WTC11 (cell line): ENCODE results near the gene TAC3. TPM values are rescaled to one million over a fixed set of nuclear protein-coding genes. Genes with fewer than 3 reads are reported as not detected.

Experiments used
- ATAC-seq: fragments of 200-7000 bp; cut with Tn5 transposase; 2 replicates; pipeline ENCODE4 v1.10.0; 2021; ENCODE audit warnings: mild to moderate bottlenecking, moderate library complexity
- CTCF ChIA-PET: fragments of 300-600 bp; sonication (Branson Sonifier 250); formaldehyde crosslinking; loops from one replicate; lab custom pipeline; 2021; ENCODE audit warnings: antibody characterized with exemption; lab: Charles Lee
- POLR2A ChIA-PET: fragments of 350-600 bp; sonication (Branson Sonifier 250); formaldehyde crosslinking; loops from one replicate; lab custom pipeline; 2021; ENCODE audit warnings: antibody characterized with exemption; lab: Charles Lee
- DNase-seq: peaks from one replicate; pipeline ENCODE4 v3.0.0; 2021; ENCODE audit warnings: low spot score
- H3K27ac Mint-ChIP-seq: 2 replicates; pipeline ENCODE4 v1.8.0; 2021; ENCODE audit warnings: mixed read lengths
- H3K27me3 Mint-ChIP-seq: 2 replicates; pipeline ENCODE4 v1.8.0; 2021; ENCODE audit warnings: low read depth, mild to moderate bottlenecking, moderate library complexity, mixed read lengths
- H3K36me3 Mint-ChIP-seq: 2 replicates; pipeline ENCODE4 v1.8.0; 2021; ENCODE audit warnings: mixed read lengths
- H3K4me1 Mint-ChIP-seq: 2 replicates; pipeline ENCODE4 v1.8.0; 2022; ENCODE audit warnings: mixed read lengths
- H3K4me3 Mint-ChIP-seq: 2 replicates; pipeline ENCODE4 v1.8.0; 2021; ENCODE audit warnings: mild to moderate bottlenecking, moderate library complexity, mixed read lengths
- H3K9me3 Mint-ChIP-seq: 2 replicates; pipeline ENCODE4 v1.8.0; 2021; ENCODE audit warnings: mixed read lengths
- CBFB ChIP-seq: sonication (generic); formaldehyde crosslinking; IDR thresholded peaks from 2 replicates; pipeline ENCODE4 v1.8.1; 2022; ENCODE audit warnings: mild to moderate bottlenecking, low read depth, missing genetic modification reagents
- CREM ChIP-seq: sonication (generic); formaldehyde crosslinking; IDR thresholded peaks from 2 replicates; pipeline ENCODE4 v1.8.1; 2022; ENCODE audit warnings: mild to moderate bottlenecking, missing genetic modification reagents, moderate library complexity
- ESRRA ChIP-seq: sonication (generic); formaldehyde crosslinking; IDR thresholded peaks from 2 replicates; pipeline ENCODE4 v1.8.1; 2022; ENCODE audit warnings: mild to moderate bottlenecking, missing genetic modification reagents, borderline replicate concordance
- ETV6 ChIP-seq: sonication (generic); formaldehyde crosslinking; IDR thresholded peaks from 2 replicates; pipeline ENCODE4 v1.8.1; 2022; ENCODE audit warnings: mild to moderate bottlenecking, missing genetic modification reagents
- FOXK1 ChIP-seq: sonication (generic); formaldehyde crosslinking; IDR thresholded peaks from 2 replicates; pipeline ENCODE4 v1.8.0; 2022; ENCODE audit warnings: mild to moderate bottlenecking, moderate library complexity, missing genetic modification reagents
- GABPB1 ChIP-seq: sonication (generic); formaldehyde crosslinking; IDR thresholded peaks from 2 replicates; pipeline ENCODE4 v1.8.1; 2023; ENCODE audit warnings: mild to moderate bottlenecking, missing genetic modification reagents
- IRF1 ChIP-seq: sonication (generic); formaldehyde crosslinking; IDR thresholded peaks from 2 replicates; pipeline ENCODE4 v1.8.0; 2023; ENCODE audit warnings: missing genetic modification reagents
- JAZF1 ChIP-seq: fragments of 250-450 bp; sonication (Bioruptor Pico); IDR thresholded peaks from 2 replicates; pipeline ENCODE4 v1.9.0; 2021; ENCODE audit warnings: moderate library complexity, mild to moderate bottlenecking, inconsistent platforms
- MXD4 ChIP-seq: fragments of 250-450 bp; sonication (Bioruptor Pico); IDR thresholded peaks from 2 replicates; pipeline ENCODE4 v1.8.0; 2021; ENCODE audit warnings: mild to moderate bottlenecking, moderate library complexity, borderline replicate concordance
- NFE2L1 ChIP-seq: sonication (generic); formaldehyde crosslinking; IDR thresholded peaks from 2 replicates; pipeline ENCODE4 v1.8.1; 2023; ENCODE audit warnings: missing genetic modification reagents
- NR3C1 ChIP-seq: sonication (generic); formaldehyde crosslinking; conservative IDR thresholded peaks from 2 replicates; pipeline ENCODE4 v1.8.1; 2023; ENCODE audit warnings: low read depth, mild to moderate bottlenecking, missing genetic modification reagents
- OVOL2 ChIP-seq: fragments of 250-450 bp; sonication (Bioruptor Pico); IDR thresholded peaks from 2 replicates; pipeline ENCODE4 v1.9.0; 2021; ENCODE audit warnings: mild to moderate bottlenecking, borderline replicate concordance
- PREB ChIP-seq: sonication (generic); formaldehyde crosslinking; IDR thresholded peaks from 2 replicates; pipeline ENCODE4 v1.8.1; 2022; ENCODE audit warnings: mild to moderate bottlenecking, missing genetic modification reagents, moderate library complexity, borderline replicate concordance
- PRRX2 ChIP-seq: fragments of 250-450 bp; sonication (Bioruptor Pico); IDR thresholded peaks from 2 replicates; pipeline ENCODE4 v1.8.0; 2021; ENCODE audit warnings: mild to moderate bottlenecking
- RELA ChIP-seq: sonication (generic); formaldehyde crosslinking; IDR thresholded peaks from 2 replicates; pipeline ENCODE4 v1.8.1; 2022; ENCODE audit warnings: missing genetic modification reagents, mild to moderate bottlenecking, borderline replicate concordance
- ZMAT4 ChIP-seq: fragments of 250-450 bp; sonication (Bioruptor Pico); IDR thresholded peaks from 2 replicates; pipeline ENCODE4 v1.9.0; 2021; ENCODE audit warnings: mild to moderate bottlenecking
- ZNF219 ChIP-seq: sonication (generic); formaldehyde crosslinking; IDR thresholded peaks from 2 replicates; pipeline ENCODE4 v1.8.0; 2023; ENCODE audit warnings: missing genetic modification reagents, mild to moderate bottlenecking, borderline replicate concordance
- ZNF396 ChIP-seq: fragments of 250-450 bp; sonication (Bioruptor Pico); IDR thresholded peaks from 2 replicates; pipeline ENCODE4 v1.8.0; 2021; ENCODE audit warnings: mild to moderate bottlenecking, moderate library complexity, borderline replicate concordance
- ZNF423 ChIP-seq: fragments of 250-450 bp; sonication (Bioruptor Pico); IDR thresholded peaks from 2 replicates; pipeline ENCODE4 v2.1.2; 2022; ENCODE audit warnings: mild to moderate bottlenecking, moderate library complexity
- total RNA-seq: library from RNA; stranded (reverse); gene quantifications from 3 replicates; pipeline ENCODE4 v1.2.3, GENCODE V29; 2021
- TF ChIP-seq, protein P1 (sequence below): sonication (generic); formaldehyde crosslinking; IDR thresholded peaks from 2 replicates; pipeline ENCODE4 v1.8.1; 2023; ENCODE audit warnings: mild to moderate bottlenecking, missing genetic modification reagents, moderate library complexity
- TF ChIP-seq, protein P2 (sequence below): sonication (generic); formaldehyde crosslinking; IDR thresholded peaks from 2 replicates; pipeline ENCODE4 v1.8.1; 2023; ENCODE audit warnings: mild to moderate bottlenecking, missing genetic modification reagents
- TF ChIP-seq, protein P3 (sequence below): sonication (generic); formaldehyde crosslinking; IDR thresholded peaks from 2 replicates; pipeline ENCODE4 v1.8.1; 2023; ENCODE audit warnings: mild to moderate bottlenecking, missing genetic modification reagents, borderline replicate concordance

Gene TAC3
- total RNA-seq, 1 experiment from 2014 or later: 4.1 TPM

- ATAC-seq: no peak; the same call in 1 of the 2 replicates
- ChIA-PET CTCF (interaction anchor here (0.6 to 4.4 kb wide), 8 partner anchors 18 to 213 kb away, joined by 3 to 25 read pairs (median 4); partner anchors contain the start of genes NEMP1 and STAT6), POLR2A (no interaction called here)
- Mint-ChIP-seq H3K27me3 (peaks cover 4% of the 10 kb centered on the region; the same call in 1 of the 2 replicates), H3K9me3 (no peaks in the 10 kb centered on the region), H3K4me1 (no peaks in the 10 kb centered on the region), H3K36me3 (peaks cover 3% of the 10 kb centered on the region; the same call in 1 of the 2 replicates), H3K4me3 (no peak overlapping the region), H3K27ac (no peak overlapping the region)
- TF ChIP-seq OVOL2 (CRISPR knock-in tag) (no peak), FOXK1 (CRISPR knock-in tag) (no peak), ETV6 (CRISPR knock-in tag) (no peak), CBFB (CRISPR knock-in tag) (no peak), GABPB1 (CRISPR knock-in tag) (no peak), NFE2L1 (CRISPR knock-in tag) (no peak), ESRRA (CRISPR knock-in tag) (no peak), IRF1 (CRISPR knock-in tag) (no peak), MXD4 (CRISPR knock-in tag) (no peak), NR3C1 (CRISPR knock-in tag) (no peak), ZNF396 (CRISPR knock-in tag) (no peak), PREB (CRISPR knock-in tag) (no peak), PRRX2 (CRISPR knock-in tag) (no peak), ZNF423 (CRISPR knock-in tag) (no peak)
- TF ChIP-seq, protein P1, sequence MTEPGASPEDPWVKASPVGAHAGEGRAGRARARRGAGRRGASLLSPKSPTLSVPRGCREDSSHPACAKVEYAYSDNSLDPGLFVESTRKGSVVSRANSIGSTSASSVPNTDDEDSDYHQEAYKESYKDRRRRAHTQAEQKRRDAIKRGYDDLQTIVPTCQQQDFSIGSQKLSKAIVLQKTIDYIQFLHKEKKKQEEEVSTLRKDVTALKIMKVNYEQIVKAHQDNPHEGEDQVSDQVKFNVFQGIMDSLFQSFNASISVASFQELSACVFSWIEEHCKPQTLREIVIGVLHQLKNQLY: no peak
- no peak for DNase-seq
Measured at GRCh38 chr12:57048423-57049118, 32.2 kb upstream of the TAC3 start.

DNA sequence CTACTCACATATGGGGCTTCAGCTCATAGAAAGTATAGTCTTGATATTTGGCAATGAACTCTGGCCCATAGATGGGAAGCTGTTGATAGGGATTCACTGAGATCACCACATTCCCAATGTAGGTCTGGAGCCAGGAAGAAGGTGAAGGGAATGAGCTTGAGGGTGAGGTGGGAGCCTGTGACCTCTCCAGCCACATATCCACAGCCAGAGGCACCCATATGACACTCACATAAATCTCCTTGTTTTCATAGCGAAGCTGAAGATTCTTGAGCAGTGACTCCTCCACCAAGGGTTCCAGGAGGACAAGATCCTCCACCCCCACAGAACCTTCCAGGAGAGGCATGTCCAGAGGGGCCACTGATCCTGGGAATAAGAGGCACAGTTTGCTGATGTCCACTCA lies 31.7 kb upstream of the TAC3 start:
- no peak overlapping the region for H3K4me3 Mint-ChIP-seq
- CTCF ChIA-PET: interaction anchor here (0.6 to 2.5 kb wide), 7 partner anchors 17 to 214 kb away, joined by 3 to 7 read pairs (median 5); partner anchors contain the start of gene NEMP1
- TF ChIP-seq CREM (CRISPR knock-in tag): no peak
- no peak for TF ChIP-seq ZNF219
- TF ChIP-seq, protein P2, sequence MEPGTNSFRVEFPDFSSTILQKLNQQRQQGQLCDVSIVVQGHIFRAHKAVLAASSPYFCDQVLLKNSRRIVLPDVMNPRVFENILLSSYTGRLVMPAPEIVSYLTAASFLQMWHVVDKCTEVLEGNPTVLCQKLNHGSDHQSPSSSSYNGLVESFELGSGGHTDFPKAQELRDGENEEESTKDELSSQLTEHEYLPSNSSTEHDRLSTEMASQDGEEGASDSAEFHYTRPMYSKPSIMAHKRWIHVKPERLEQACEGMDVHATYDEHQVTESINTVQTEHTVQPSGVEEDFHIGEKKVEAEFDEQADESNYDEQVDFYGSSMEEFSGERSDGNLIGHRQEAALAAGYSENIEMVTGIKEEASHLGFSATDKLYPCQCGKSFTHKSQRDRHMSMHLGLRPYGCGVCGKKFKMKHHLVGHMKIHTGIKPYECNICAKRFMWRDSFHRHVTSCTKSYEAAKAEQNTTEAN (CRISPR knock-in tag): no peak
- no peak for TF ChIP-seq JAZF1 (CRISPR knock-in tag)
- no peak for TF ChIP-seq ZMAT4 (CRISPR knock-in tag)
- TF ChIP-seq, protein P3, sequence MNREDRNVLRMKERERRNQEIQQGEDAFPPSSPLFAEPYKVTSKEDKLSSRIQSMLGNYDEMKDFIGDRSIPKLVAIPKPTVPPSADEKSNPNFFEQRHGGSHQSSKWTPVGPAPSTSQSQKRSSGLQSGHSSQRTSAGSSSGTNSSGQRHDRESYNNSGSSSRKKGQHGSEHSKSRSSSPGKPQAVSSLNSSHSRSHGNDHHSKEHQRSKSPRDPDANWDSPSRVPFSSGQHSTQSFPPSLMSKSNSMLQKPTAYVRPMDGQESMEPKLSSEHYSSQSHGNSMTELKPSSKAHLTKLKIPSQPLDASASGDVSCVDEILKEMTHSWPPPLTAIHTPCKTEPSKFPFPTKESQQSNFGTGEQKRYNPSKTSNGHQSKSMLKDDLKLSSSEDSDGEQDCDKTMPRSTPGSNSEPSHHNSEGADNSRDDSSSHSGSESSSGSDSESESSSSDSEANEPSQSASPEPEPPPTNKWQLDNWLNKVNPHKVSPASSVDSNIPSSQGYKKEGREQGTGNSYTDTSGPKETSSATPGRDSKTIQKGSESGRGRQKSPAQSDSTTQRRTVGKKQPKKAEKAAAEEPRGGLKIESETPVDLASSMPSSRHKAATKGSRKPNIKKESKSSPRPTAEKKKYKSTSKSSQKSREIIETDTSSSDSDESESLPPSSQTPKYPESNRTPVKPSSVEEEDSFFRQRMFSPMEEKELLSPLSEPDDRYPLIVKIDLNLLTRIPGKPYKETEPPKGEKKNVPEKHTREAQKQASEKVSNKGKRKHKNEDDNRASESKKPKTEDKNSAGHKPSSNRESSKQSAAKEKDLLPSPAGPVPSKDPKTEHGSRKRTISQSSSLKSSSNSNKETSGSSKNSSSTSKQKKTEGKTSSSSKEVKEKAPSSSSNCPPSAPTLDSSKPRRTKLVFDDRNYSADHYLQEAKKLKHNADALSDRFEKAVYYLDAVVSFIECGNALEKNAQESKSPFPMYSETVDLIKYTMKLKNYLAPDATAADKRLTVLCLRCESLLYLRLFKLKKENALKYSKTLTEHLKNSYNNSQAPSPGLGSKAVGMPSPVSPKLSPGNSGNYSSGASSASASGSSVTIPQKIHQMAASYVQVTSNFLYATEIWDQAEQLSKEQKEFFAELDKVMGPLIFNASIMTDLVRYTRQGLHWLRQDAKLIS (CRISPR knock-in tag): no peak
- no peak for TF ChIP-seq RELA (CRISPR knock-in tag)
- TF ChIP-seq ETV6 (CRISPR knock-in tag): no peak

More for the DNA sequence above, 31.7 kb upstream of the TAC3 start:
- H3K27me3 Mint-ChIP-seq: peaks cover 7% of the 10 kb centered on the region; the same call in 1 of the 2 replicates
- no peak for DNase-seq
- no peaks in the 10 kb centered on the region for H3K36me3 Mint-ChIP-seq
- ATAC-seq: no peak
- POLR2A ChIA-PET: no interaction called here
- no peak overlapping the region for H3K27ac Mint-ChIP-seq
- H3K4me1 Mint-ChIP-seq: no peaks in the 10 kb centered on the region
- no peaks in the 10 kb centered on the region for H3K9me3 Mint-ChIP-seq
